HG03432 (cell line): ENCODE results near the gene DNAAF5.

Experiments used
- ATAC-seq: cut with Tn5 transposase; IDR thresholded peaks from one replicate; pipeline ENCODE4 v1.9.1; 2021; ENCODE audit warnings: mild to moderate bottlenecking, moderate library complexity; ENCODE audit not compliant: unreplicated experiment

Gene DNAAF5

DNA sequence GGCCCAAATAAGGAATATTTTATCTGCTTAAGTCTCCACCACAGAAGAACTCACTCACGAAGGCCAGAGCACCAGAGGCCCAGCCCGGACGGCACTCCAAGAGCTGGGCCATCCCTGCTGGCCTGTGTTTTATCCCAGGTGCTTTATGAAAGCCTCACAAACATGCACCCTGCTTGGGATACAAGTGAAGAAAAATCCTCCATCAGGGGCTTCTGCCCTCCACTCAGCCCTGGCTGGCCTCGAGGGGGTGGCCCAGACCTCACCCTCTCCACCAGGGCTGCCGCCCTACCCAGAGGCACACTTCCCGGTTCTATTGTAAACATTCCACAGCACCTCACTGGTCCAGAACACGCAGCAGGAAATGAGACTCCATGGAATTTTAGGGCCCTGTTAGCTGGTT is 19.8 kb upstream of the DNAAF5 start:
- no peak for ATAC-seq

GRCh38 chr7:707296-708000 is 19.1 kb upstream of the DNAAF5 start:
- no peak for ATAC-seq

DNA sequence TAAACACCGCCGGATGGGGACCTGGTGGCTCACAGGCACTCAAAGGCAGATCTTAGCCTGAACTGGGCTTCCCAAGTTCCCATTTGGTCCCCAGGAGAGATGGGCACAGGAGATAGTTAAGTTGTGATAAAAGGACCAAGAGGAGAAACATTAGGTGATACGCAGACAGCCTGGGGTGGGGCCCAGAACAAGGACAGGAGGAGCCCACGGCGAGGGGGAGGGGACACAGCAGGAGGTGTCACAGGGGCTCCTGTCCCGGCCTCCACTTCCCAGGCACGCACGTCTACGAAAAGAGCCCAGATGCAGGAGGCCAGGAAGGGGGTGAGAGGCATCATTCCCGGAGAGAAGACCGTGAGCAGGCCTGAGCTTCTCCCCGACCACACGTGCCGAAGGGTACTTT is 16.3 kb upstream of the DNAAF5 start:
- no peak for ATAC-seq

DNA sequence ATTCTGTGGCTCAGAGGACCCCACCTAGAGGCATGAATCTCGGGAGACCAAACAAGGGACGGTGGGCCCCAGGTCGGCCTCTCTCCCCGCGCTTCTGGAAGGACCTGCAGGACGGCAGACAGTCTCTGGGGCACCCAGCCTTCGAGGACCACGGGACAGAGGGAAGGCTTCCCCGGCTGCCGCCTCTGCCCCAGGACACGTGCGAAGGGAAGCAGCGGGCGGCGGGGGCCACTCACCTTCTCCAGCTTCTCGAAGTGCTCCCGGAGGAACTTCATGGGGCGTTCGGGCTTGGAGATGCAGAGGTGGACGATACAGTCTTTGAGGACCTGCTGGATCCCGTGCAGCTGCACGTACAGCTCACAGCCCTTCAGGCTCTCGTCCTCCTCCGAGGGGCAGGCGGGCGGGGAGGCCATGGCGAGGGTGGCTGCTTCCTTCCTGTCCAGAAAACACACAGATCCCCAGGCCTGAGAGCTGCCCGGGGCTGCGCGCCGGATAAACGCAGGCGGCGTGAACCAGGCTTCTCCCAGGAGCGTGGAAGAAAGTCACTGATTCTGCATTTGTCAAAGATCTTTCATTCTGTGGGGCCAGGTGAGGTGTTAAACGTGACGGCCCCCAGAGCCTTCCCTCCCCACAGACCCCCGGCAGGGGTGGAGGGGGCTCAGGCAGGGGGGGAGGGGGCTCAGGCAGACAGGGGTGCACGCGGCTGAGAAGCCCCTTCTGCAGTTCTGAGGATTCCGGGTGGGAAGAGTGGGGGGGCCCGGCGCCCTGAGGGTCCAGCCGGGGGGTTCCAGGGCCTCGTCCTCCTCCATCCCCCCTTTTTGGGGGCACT is 15.2 kb upstream of the DNAAF5 start:
- no peak for ATAC-seq

DNA sequence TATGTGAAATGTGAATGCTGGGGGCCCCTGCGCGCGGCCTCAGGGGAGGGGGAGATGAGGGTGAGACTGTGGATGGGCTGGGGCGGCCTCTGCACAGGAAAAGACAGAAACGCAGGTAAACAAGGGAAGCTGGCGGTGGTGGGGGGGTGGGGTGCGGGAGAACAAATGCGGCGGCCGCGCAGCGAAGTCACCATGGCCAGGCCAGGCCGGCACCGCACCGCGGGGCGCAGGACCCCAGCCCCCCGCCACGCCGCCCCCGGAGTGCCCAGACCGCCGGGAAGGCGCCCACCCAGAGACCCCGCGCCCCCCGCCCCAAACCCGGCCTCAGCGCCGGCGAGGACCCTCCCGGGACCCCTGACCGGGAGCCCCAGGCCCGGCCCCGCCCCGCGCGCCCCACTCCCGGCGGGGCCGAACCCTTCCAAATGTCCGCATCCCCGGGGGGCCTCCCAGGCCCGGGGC is 14.5 kb upstream of the DNAAF5 start:
- no peak for ATAC-seq

- no peak for ATAC-seq
These were observed 13.9 kb upstream of the DNAAF5 start for GRCh38 chr7:712381-713138.

DNA sequence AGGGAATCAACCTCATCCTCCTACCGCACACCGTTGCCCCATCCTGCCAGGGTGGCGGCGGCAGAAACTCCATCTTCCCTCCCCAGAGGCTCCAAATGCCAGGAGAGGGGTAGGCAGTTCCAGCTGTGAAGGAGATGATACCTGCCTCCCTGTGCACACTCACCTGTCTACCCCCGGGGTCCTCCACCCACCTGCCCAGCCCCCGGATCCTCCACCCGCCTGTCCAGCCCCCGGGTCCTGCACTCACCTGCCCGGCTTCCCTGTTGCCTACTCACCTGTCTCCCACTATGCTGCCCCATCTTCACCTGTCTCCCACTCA is 13.4 kb upstream of the DNAAF5 start:
- no peak for ATAC-seq

GRCh38 chr7:713488-714230 is 12.8 kb upstream of the DNAAF5 start:
- ATAC-seq, result no peak

DNA sequence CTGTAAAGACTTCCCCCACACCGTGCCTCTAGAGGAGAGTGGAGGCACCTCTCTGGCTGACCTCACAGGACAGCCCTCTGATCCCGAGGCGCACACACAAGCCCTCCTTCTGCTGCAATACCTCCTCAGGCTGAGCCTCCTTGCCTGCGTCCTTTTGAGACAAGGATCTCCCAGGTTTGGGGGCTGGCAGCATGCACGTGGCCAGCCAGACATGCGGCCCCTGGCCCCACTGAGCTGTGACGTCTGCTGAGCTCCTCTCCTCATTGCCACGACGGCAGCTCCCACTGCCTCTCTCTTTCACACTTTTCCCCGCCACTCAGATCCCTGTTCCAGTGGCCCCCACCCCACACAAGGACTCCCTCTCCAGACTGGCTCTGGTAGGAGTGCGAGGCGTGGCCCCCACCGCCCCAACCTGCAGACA is 12.2 kb upstream of the DNAAF5 start:
- no peak for ATAC-seq

DNA sequence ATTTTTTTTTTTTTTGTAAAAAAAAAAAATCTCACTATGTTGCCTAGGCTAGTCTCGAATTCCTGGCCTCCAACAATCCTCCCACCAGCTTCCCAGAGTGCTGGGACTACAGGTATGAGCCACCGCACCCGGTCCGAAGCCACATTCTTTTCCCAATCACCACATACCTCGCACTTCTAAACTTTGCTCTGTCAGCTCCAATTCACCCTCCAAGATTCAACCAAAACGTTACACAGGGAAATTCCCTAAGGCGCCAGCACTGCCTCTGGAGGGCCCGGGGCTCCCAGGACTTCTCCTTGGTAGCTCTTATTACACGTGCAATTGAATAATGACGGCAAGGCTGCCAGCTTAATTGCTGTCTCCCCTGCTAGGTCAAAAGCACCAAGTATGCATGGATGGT is 10.3 kb upstream of the DNAAF5 start:
- ATAC-seq, result no peak

DNA sequence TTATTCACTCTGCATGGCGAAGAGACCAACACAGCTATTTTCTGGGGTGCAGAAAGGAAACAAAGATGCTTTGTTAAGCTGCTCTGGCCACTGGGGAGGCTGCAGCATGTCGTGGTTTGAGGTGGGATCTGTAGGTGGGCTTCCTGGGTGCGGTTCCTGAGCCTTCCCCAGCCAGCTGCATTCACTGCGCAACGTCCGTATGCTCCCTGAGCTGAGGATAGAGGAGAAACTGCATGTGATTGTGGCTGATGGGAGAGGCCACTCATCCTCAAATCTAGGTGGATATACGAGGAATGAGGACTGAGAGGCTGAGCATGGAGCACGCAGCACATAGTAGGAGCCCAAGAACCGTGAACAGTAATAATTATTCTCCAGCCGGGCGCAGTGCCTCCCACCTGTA is 9.9 kb upstream of the DNAAF5 start:
- ATAC-seq, result no peak

- ATAC-seq, result no peak
These were observed 4.8 kb upstream of the DNAAF5 start for GRCh38 chr7:721619-722248.

DNA sequence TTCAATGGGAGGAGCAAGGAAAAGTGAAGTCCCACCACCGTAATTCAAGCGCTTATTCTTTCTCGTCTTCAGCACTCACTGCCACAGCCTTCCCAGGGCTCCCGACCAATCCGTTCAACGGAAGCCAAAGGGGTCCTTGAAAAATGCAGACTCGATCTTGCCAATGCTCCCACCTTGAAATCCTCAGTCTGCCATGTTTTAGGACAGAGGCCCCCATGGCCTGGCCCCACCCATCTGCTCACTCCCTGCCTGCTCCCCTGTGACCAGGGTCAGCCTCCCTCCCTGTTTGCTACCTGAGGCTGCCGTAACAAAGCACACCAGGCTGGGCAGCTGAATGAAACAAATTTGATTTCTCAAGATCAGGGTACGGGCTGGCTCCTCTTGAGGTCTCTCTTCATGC is 3.0 kb upstream of the DNAAF5 start:
- ATAC-seq, result no peak

GRCh38 chr7:724298-724697 is 2.2 kb upstream of the DNAAF5 start:
- no peak for ATAC-seq

- ATAC-seq, result no peak
These were observed 1.1 kb upstream of the DNAAF5 start for GRCh38 chr7:725223-726005.

DNA sequence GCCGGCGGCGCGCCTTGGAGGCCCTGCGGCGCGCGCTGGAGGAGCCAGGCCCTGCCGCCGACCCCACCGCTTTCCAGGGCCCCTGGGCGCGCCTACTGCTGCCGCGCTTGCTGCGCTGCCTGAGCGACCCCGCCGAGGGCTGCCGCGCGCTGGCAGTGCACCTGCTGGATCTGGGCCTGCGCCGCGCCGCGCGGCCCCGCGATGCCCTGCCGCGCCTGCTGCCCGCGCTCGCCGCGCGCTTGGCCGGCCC is 280 bp downstream of the DNAAF5 start:
- no peak for ATAC-seq

GRCh38 chr7:727104-727805 is 756 bp downstream of the DNAAF5 start, which contains the start of gene PRKAR1B:
Gene PRKAR1B, minus strand, starts transcription at chr7:727281. Its CDS starts 15,776 bp downstream, at chr7:711505.
- peak; percentile 46 for ATAC-seq

- no peak for ATAC-seq
These were observed 1.4 kb downstream of the DNAAF5 start for GRCh38 chr7:727806-728460.

GRCh38 chr7:728602-729001 is 2.1 kb downstream of the DNAAF5 start:
- no peak for ATAC-seq
